ENCODE data around the gene FCHSD2. TPM values are rescaled to one million over a fixed set of nuclear protein-coding genes. Genes with fewer than 3 reads are reported as not detected.

The FCHSD2 gene
- total RNA-seq, 6 experiments from 2014 or later = 10.8 to 25.9 (median 17.8) TPM

DNA sequence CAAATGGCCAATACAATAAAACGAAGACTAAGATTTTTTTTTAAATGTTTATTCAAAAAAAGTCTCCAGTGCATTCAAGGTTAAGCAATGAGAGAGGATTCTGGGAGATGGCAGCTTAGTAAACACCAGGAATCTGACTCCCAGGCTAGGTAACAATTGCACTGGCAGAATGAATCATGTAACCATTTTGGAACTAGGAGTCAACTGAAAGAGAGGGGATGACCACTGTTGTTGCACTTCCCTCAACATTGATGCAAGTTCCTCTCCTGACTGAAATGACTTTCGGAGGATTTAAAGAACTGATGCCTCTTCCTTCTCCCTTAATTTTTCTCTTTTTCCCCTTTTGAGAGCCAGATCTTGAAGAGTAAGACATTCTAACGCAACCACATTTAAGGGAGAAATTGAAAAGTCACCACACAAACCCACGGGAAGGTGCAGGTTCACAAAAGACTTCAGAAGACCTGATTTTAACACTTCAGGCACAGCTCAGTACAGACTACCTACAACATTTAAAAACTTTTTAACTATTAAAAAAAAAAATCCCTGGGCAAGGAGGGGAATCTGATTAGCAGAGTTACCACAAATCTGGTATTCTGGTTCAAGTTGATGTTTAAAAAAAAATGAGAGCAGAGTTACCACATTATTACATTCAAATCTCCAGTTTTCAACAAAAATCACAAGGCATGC lies 56.8 kb downstream of the FCHSD2 start:
- intact Hi-C loops (cut with DNase I) = no loop called here
- Histone ChIP-seq H3K27me3 (no peaks in the 10 kb centered on the region), H3K36me3 (peaks cover 0 to 4% (median 0%) of the 10 kb centered on the region in 4 donors), H3K27ac (no peak overlapping the region), H3K4me3 (no peak overlapping the region), H3K4me1 (peaks cover 0 to 13% (median 4%) of the 10 kb centered on the region in 4 donors), H3K9me3 (no peaks in the 10 kb centered on the region)
- no peak for TF ChIP-seq POLR2A (IDR thresholded peaks at IDR 0.05)
- TF ChIP-seq, protein P1, sequence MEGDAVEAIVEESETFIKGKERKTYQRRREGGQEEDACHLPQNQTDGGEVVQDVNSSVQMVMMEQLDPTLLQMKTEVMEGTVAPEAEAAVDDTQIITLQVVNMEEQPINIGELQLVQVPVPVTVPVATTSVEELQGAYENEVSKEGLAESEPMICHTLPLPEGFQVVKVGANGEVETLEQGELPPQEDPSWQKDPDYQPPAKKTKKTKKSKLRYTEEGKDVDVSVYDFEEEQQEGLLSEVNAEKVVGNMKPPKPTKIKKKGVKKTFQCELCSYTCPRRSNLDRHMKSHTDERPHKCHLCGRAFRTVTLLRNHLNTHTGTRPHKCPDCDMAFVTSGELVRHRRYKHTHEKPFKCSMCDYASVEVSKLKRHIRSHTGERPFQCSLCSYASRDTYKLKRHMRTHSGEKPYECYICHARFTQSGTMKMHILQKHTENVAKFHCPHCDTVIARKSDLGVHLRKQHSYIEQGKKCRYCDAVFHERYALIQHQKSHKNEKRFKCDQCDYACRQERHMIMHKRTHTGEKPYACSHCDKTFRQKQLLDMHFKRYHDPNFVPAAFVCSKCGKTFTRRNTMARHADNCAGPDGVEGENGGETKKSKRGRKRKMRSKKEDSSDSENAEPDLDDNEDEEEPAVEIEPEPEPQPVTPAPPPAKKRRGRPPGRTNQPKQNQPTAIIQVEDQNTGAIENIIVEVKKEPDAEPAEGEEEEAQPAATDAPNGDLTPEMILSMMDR (IDR thresholded peaks at IDR 0.05) = no peak
- WGBS (ENCODE audit: insufficient coverage, low coverage, low lambda C conversion rate, missing lambda C conversion rate) = 57% methylated on average over 3 of the region's 4 CpGs
- peak; percentile 38 to 67 (median 56) for ATAC-seq
- no peak for DNase-seq

DNA sequence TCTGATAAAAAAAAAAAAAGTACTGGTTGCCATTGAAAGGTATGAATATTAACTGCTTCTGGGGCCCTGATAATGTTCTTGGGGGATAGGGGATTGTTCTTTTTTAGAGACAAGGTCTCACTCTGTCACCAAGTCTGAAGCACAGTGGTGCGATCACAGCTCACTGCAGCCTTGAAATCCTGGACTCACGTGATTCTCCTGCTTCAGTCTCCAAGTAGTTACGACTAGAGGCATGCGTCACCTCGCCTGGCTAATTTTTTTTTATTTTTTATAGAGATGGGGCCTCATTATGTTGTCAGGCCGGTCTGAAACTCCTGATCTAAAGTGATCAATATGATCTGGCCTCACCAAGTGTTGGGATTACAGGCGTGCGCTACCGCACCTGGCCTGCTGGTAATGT lies 63.5 kb downstream of the FCHSD2 start:
- no peak overlapping the region for H3K27ac ChIP-seq
- no peak overlapping the region for H3K4me3 ChIP-seq
- no peak for DNase-seq
- no peak for ATAC-seq
- intact Hi-C loops (cut with DNase I) = no loop called here
- WGBS (ENCODE audit: insufficient coverage, low coverage, low lambda C conversion rate, missing lambda C conversion rate) = 98% methylated on average over 9 of the region's 9 CpGs
- H3K27me3 ChIP-seq = no peaks in the 10 kb centered on the region
- peaks cover 0 to under 1% (median under 1%) of the 10 kb centered on the region in 4 donors for H3K4me1 ChIP-seq
- no peak for TF ChIP-seq POLR2A (IDR thresholded peaks at IDR 0.05)
- TF ChIP-seq, protein P1 (IDR thresholded peaks at IDR 0.05) = no peak
- peaks cover 0 to 7% (median 0%) of the 10 kb centered on the region in 4 donors for H3K36me3 ChIP-seq
- H3K9me3 ChIP-seq = no peaks in the 10 kb centered on the region

DNA sequence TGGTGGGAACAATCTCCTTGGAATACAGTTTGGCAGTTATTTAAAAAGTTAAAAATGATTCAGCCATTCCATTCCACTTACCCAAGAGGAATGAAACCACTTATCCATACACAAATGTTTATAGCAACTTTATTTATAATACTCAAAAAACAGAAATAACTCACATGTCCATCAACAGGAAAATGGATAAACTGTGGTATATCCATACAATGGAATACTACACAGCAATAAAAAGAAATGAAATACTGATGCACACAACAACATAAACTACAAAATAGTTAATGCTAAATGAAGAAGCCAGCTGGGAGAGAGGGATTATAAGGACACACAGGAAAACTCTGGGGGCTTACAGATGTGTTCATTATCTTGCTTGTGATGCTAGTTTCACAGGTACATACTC lies 64.7 kb downstream of the FCHSD2 start:
- intact Hi-C loops (cut with DNase I) = no loop called here
- Histone ChIP-seq H3K36me3 (peaks cover 0 to 5% (median 0%) of the 10 kb centered on the region in 4 donors), H3K9me3 (no peaks in the 10 kb centered on the region), H3K4me1 (peaks cover 0 to 12% (median 8%) of the 10 kb centered on the region in 4 donors), H3K27ac (no peak overlapping the region), H3K27me3 (no peaks in the 10 kb centered on the region), H3K4me3 (no peak overlapping the region)
- TF ChIP-seq, protein P1 (IDR thresholded peaks at IDR 0.05) = no peak
- TF ChIP-seq POLR2A (IDR thresholded peaks at IDR 0.05) = no peak
- ATAC-seq = no peak
- no peak for DNase-seq

DNA sequence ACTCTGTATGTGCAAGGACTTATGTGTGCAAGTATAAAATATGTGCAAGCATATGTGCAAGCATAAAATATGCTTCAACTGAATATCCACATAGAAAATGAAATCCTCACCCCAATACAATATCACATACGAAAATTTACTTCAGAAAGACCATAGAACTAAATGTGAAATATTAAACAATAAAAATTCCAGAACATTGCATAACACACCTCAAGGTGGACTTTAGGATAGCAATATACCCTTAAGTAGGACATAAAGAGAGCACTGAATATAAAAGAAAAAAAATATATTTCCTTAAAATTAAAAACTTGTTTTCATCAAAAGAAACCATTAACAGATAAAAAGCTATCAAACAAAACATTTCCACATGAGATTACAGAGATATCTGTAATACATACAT lies 67.8 kb downstream of the FCHSD2 start:
- no peak for TF ChIP-seq POLR2A (IDR thresholded peaks at IDR 0.05)
- TF ChIP-seq, protein P1 (IDR thresholded peaks at IDR 0.05) = no peak
- DNase-seq (no peak), ATAC-seq (no peak)
- H3K4me1 ChIP-seq = peaks cover 0 to 16% (median 8%) of the 10 kb centered on the region in 4 donors
- 60% methylated on average over 1 of the region's 1 CpG for WGBS (ENCODE audit: insufficient coverage, low coverage, low lambda C conversion rate, missing lambda C conversion rate)
- no peak overlapping the region for H3K27ac ChIP-seq
- H3K4me3 ChIP-seq = no peak overlapping the region
- H3K27me3 ChIP-seq = no peaks in the 10 kb centered on the region
- intact Hi-C loops (cut with DNase I) = no loop called here
- peaks cover 0 to 5% (median 0%) of the 10 kb centered on the region in 4 donors for H3K36me3 ChIP-seq
- no peaks in the 10 kb centered on the region for H3K9me3 ChIP-seq
